ENCODE data around the gene THOC5. TPM values are rescaled to one million over a fixed set of nuclear protein-coding genes. Genes with fewer than 3 reads are reported as not detected.

The THOC5 gene
- polyA plus RNA-seq, 1 donor: 42.4 TPM

DNA sequence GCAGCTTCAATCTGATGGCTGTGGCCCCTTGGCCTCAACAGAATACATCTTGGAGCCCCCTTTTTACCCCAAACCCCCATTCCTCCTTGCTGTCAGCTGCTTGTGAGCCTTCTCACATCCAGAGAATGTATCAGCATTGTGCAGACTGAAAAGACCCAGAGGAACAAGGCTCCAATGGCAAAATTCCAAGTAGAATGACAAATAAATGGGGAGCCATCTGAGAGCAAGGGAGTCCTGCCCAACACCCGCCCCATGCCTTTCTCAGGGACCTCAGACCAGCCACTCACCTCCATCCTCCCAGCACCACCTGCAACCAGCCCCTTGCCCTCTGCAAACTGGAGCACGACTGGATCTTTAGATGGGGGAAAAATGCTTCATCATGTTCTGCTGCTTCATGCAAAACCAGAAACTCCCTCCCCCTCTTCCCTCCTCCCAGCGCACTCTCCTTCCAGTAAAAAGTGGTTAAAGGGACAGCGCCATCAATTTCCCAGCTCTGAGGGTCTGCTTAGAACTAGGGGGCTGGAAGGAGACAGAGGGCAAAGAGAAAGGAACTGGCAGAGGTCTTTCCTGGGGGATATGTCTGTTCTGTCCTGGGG is 75.7 kb downstream of the THOC5 start:
- no peak for DNase-seq

DNA sequence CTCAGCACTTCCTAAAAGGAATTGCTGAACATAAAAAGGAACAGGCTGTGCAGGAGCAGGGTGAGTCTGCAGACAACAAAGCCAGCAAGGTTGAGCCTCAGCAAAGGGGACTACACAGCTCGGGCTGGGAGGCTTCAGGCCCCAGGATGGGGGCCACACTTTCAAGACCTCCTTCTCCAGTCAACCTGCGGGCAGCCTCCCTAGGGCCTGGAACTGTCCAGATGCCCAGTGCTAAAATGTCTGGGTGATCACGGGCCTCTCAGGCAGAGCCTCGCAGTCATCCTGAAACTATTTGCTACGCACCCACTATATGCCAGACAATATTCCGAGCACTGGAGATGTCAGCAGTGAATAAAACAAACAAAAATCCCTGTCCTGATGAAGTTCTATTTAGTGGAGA is 77.4 kb downstream of the THOC5 start:
- no peak for DNase-seq

DNA sequence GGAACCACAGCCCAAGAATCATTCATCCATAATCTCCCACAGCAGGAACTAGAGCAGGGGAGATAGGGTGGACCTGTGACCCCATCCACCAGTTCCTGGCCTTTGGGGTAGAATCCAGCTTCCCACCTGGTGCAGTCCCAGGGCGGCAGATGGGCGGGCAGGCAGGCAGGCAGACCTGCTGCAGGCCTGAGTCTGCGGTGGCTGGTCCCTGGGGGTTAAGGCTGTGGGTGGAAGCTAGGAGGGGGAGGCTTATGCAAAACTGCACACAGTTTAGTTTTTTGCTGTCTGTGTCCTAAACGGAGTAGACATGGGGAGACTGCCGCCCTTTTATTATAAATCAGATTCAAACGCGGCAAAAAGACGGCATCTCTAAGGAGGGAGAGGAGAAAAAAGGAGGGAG is 78.0 kb downstream of the THOC5 start:
- DNase-seq: no peak

DNA sequence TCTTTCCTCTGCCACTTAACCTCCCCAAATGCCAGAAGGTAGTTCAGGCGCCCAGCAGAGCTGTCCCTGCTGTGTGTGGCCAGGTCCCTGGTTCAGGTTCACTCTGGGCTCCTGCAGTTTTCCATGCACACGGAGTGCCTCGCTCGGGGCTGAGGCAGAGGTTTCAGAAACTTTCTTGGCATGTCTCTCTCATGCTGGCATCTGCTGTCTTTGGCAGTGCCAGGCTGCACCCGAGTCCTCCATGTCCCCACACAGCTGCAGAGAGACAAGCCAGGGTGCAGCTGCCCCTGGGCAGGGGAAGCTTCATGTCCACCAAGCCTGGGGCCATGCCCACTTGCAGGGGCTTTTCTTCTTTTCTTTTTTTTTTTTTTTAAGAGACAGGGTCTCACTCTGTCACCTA is 80.6 kb downstream of the THOC5 start:
- no peak for DNase-seq

DNA sequence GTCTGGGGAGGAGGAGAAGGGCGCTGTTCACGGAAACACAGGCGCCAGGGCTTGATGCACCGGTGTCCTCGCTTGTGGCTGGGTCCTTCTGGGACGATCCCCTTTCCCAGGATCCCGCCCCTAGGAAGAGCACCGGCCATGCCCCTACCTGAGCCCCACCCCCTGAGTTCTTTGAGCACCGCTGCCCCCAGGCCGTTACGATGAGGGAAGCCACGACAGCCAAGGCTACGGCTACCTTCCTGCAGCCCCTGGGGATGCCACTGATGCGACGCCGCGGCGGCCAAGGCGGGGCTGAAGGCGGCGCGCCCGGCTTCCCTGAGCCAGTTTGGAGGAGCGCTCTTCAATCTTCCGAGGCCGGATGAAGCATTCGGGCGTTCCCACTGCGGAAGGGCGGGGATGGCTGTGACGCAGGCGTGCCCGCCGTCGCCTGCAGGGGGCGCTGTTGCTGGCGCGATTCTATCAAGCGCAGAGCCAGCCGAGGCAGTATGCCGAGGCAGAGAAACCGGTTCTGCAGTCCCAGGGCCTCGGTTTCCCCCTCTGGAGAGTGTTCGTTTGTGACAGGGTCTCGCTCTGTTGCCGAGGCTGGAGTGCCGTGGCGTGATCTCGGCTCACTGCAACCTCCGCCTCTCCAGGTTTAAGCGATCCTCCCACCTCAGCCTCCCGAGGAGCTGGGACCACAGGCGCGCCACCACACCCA is 83.2 kb downstream of the THOC5 start:
- DNase-seq: peak; percentile 59

DNA sequence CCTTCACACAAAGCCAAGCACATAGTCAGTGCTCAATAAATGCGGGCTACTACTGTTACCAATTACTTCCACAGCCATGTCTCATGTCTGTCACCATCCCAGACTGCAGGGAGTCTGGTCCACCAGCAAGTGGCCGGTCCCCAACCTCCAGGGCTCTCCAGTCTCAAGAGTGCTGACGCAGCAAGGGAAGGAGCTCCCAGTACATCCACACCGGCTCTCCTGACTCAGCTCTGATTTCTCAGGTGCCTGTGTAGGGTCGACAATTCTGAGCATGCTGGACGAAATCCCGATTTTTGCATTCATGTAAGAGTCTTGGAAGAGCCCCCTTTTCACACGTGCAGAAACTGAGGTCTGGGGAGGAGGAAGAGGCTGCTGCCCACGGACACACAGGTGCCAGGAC is 83.8 kb downstream of the THOC5 start:
- no peak for DNase-seq

GRCh38 chr22:29464581-29464980 is 89.0 kb downstream of the THOC5 start:
- DNase-seq: no peak

DNA sequence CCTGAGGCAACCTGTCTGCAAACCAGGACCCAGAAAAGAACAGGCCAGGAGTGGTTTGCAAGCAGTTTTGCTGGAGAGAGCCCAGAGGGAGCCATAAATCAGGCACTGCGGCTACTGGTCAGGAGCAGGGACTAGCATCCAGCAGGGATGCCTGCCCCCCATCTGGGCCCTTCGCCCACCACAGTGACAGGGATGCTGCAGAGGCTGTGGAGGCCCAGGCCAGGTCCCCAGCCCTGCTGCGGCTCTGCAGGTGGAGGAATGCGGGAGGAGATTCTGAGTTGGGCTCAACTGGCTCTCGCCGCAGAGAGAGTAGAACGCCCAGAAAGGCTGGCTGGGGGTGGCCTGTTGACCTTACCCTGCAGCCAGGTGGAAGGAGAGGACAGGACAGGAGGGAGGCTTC is 89.9 kb downstream of the THOC5 start:
- no peak for DNase-seq

GRCh38 chr22:29461263-29461662 is 92.3 kb downstream of the THOC5 start:
- DNase-seq: no peak

DNA sequence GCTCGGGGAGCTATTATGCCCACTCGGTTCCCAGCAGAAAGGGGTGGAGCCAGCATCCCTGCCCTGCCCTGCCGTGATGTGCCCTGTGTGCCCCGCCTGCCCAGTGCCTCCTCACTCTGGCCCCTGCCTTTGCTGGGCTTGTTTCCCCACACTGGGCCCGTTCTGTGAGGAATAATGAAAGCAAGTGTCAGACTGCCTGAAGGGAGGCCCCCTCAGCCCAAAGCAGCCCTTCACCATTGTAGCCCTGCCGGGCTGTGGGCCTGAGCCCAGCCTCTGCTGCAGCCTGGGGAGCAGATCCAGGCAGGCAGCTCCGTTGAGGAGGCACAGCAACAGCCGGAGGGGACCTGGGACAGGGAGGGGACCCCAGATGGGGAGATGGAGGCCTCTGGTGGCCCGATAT is 93.8 kb downstream of the THOC5 start:
- no peak for DNase-seq

GRCh38 chr22:29458551-29458950 is 95.0 kb downstream of the THOC5 start:
- no peak for DNase-seq

- DNase-seq: no peak
Observed at GRCh38 chr22:29457730-29458129, 95.8 kb downstream of the THOC5 start.

DNA sequence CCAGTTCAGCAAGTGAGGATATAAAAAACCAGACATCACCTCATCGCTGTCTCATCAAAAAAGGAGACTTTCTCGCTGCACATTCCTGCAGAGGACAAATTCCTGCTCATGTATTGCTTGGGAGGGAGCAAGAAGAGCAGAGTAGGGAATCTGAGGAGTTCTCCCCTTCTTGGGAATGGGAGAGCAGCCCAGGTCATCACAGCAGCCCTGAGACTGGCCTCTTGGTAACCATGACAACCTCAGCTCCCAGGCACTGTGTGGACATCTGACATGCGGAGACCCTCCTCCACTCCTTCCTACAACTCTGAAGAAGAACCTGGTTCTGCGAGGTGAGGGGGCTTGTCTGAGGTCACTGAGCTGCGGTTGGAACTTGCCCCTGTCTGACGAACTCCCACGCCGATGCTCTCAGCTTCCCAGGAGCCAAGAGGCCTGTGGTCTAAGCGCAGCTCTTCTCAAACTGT is 97.3 kb downstream of the THOC5 start:
- DNase-seq: no peak

Other genes with a start within 250 kb of the THOC5 start
- gene GAS2L1, start 247.1 kb downstream of the THOC5 start, polyA plus RNA-seq (ENCODE audit: insufficient read length): 5.9 TPM
- 0.40 TPM for gene RASL10A, start 238.1 kb downstream of the THOC5 start, polyA plus RNA-seq (ENCODE audit: insufficient read length)
- 43.9 TPM for gene AP1B1, start 165.2 kb downstream of the THOC5 start, polyA plus RNA-seq (ENCODE audit: insufficient read length)
- gene RFPL1, start 115.2 kb downstream of the THOC5 start, polyA plus RNA-seq (ENCODE audit: insufficient read length): 0.81 TPM
- 9.4 TPM for gene NEFH, start 73.5 kb downstream of the THOC5 start, polyA plus RNA-seq (ENCODE audit: insufficient read length)
- gene NIPSNAP1, start 27.4 kb upstream of the THOC5 start, polyA plus RNA-seq (ENCODE audit: insufficient read length): 149 TPM
- 32.3 TPM for gene NF2, start 49.9 kb upstream of the THOC5 start, polyA plus RNA-seq (ENCODE audit: insufficient read length)
- 0.15 TPM for gene CABP7, start 166.2 kb upstream of the THOC5 start, polyA plus RNA-seq (ENCODE audit: insufficient read length)
- gene ZMAT5, start 213.2 kb upstream of the THOC5 start, polyA plus RNA-seq (ENCODE audit: insufficient read length): 19.2 TPM
- gene UQCR10, start 213.6 kb upstream of the THOC5 start, polyA plus RNA-seq (ENCODE audit: insufficient read length): 127 TPM

All from left kidney (tissue), 2 donors.